ENCODE measurements around the gene ACBD4. TPM values are rescaled to one million over a fixed set of nuclear protein-coding genes. Genes with fewer than 3 reads are reported as not detected.

ACBD4 gene
- total and polyA plus RNA-seq, 3 experiments from 2014 or later, result 8.8 to 15.0 (median 9.7) TPM

DNA sequence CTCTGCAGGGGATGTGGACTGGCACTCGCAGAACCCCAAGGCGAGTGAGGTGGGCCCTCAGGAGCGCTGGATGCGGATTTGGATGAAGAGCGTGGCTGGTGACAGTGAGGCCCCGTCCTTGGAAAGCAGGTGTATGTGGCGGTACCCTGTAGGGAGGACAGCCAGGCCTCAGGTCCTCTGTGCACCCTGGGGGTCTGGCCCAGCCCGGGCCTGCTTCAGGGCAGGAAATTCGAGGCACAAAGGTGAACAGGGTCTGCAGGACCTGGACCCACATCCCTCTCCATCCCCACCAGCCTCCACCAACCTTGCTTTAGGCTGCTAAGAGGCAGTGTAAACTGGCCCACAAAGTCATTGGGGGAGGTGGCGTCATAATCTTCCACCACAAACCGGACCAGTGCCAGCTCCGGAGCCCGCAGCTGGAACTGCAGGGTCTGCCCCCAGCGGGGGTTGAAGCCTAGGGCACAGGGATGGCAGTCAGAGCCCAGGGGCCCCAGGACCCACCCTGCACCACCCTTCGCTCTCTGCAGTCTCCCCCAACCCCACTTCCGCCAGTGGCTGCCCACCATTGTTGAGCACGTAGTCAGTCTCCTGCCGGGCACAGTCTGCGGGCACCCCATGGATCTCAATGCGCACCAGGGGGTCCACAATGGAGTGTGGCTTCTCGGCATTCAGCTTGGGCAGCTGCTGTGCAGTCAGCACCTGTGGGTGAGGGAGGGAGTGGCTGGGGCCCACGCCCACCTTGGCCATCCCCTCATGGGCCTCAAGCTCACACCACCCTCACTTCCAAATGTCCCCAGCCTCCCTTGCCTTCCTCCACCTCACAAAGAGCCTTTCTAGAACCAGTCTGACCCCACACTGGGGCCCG, 22.7 kb upstream of the ACBD4 start:
- no peaks in the 10 kb centered on the region for H3K36me3 ChIP-seq (ENCODE audit: insufficient read depth, low read length)
- Mint-ChIP-seq H3K36me3 (peaks cover 0 to 10% (median 0%) of the 10 kb centered on the region in 3 donors), H3K4me1 (no peaks in the 10 kb centered on the region), H3K27ac (peak overlapping the region in 1 of 8 donors; percentile 91), H3K4me3 (no peak overlapping the region), H3K9me3 (no peaks in the 10 kb centered on the region), H3K27me3 (no peaks in the 10 kb centered on the region)
- H3K9me3 ChIP-seq (ENCODE audit: low read length), result no peaks in the 10 kb centered on the region
- H3K27me3 ChIP-seq (ENCODE audit: insufficient read depth, low read length, poor library complexity, severe bottlenecking), result no peaks in the 10 kb centered on the region
- CTCF ChIA-PET, result no interaction called here
- POLR2A ChIA-PET, result no interaction called here
- no peak overlapping the region for H3K27ac ChIP-seq (ENCODE audit: low read depth, low read length)
- no peak for DNase-seq
- no peak overlapping the region for H3K4me3 ChIP-seq (ENCODE audit: low read length)
- H3K4me1 ChIP-seq (ENCODE audit: insufficient read depth, low read length), result no peaks in the 10 kb centered on the region

DNA sequence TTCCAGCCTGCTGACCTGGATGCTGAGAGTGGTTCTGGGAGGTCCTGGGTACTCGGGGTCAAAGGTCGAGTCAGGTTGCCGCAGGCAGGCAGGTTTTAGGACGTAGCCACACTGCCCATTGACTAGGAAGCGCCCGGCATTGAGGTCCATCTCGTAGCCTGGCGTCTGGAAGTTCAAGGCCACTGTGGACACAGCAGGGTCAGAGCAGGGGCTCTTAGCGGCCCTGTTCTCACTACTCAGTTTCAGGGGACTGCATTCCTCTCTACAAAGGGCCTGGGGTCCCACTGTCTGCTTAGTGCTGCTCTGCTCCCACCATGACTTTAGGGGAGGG, 22.1 kb upstream of the ACBD4 start:
- Histone ChIP-seq H3K36me3 (ENCODE audit: insufficient read depth, low read length) (no peaks in the 10 kb centered on the region), H3K9me3 (ENCODE audit: low read length) (no peaks in the 10 kb centered on the region), H3K27me3 (ENCODE audit: insufficient read depth, low read length, poor library complexity, severe bottlenecking) (no peaks in the 10 kb centered on the region), H3K4me1 (ENCODE audit: insufficient read depth, low read length) (no peaks in the 10 kb centered on the region), H3K27ac (ENCODE audit: low read depth, low read length) (no peak overlapping the region), H3K4me3 (ENCODE audit: low read length) (no peak overlapping the region)
- Mint-ChIP-seq H3K27ac (peak overlapping the region in 1 of 8 donors; percentile 91), H3K36me3 (peaks cover 0 to 4% (median 0%) of the 10 kb centered on the region in 3 donors), H3K4me1 (no peaks in the 10 kb centered on the region), H3K27me3 (peaks cover 0 to 1% of the 10 kb centered on the region in 2 donors), H3K9me3 (no peaks in the 10 kb centered on the region), H3K4me3 (no peak overlapping the region)
- POLR2A ChIA-PET, result no interaction called here
- CTCF ChIA-PET, result no interaction called here
- DNase-seq, result no peak

DNA sequence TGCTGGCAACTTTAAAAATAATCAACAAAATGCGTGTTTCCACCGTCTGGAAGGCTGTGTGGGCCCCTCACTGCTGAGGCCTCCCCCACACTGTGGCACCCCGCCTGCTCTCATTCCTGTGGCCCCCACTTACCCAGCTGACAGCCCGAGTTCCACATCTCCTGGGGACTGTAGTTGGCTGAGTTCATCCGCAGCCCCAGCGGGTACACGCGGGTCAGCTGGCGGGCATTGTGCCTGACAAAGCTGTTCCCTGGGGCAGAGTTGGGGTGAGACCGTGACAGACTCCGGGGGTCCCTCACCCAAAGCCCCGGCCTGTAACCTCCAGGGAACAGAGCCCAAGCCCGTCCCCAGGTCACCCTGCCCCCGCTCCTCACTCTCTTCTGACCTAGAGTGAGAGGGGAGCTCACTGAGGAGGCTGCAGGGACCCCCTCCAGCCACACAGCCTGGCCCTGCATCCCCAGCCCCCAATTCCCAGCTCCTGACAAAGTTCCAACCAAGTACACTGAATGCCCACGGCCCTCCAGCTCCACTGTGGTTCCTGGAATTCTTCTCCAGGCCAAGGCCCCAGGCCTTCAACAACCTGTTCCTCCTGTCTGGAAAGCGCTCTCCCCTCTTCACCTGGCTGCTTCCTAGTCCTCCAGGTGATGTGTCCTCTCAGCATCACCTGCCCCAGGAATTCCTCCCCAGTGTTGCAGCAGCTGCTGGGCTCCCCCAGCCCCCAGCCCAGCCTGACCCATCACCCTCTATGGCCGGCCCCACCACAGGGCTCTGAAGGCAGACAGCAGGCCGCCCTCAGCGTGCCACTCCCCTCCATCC, 21.2 kb upstream of the ACBD4 start:
- H3K36me3 Mint-ChIP-seq, result no peaks in the 10 kb centered on the region
- H3K27me3 Mint-ChIP-seq, result peaks cover 0 to 3% of the 10 kb centered on the region in 2 donors
- Histone ChIP-seq H3K27ac (ENCODE audit: low read depth, low read length) (no peak overlapping the region), H3K27me3 (ENCODE audit: insufficient read depth, low read length, poor library complexity, severe bottlenecking) (no peaks in the 10 kb centered on the region), H3K4me1 (ENCODE audit: insufficient read depth, low read length) (no peaks in the 10 kb centered on the region), H3K4me3 (ENCODE audit: low read length) (no peak overlapping the region), H3K9me3 (ENCODE audit: low read length) (no peaks in the 10 kb centered on the region), H3K36me3 (ENCODE audit: insufficient read depth, low read length) (no peaks in the 10 kb centered on the region)
- no peak for DNase-seq
- no peaks in the 10 kb centered on the region for H3K4me1 Mint-ChIP-seq
- H3K4me3 Mint-ChIP-seq, result no peak overlapping the region
- POLR2A ChIA-PET, result no interaction called here
- no peaks in the 10 kb centered on the region for H3K9me3 Mint-ChIP-seq
- peak overlapping the region in 1 of 8 donors; percentile 10 for H3K27ac Mint-ChIP-seq
- CTCF ChIA-PET, result no interaction called here

DNA sequence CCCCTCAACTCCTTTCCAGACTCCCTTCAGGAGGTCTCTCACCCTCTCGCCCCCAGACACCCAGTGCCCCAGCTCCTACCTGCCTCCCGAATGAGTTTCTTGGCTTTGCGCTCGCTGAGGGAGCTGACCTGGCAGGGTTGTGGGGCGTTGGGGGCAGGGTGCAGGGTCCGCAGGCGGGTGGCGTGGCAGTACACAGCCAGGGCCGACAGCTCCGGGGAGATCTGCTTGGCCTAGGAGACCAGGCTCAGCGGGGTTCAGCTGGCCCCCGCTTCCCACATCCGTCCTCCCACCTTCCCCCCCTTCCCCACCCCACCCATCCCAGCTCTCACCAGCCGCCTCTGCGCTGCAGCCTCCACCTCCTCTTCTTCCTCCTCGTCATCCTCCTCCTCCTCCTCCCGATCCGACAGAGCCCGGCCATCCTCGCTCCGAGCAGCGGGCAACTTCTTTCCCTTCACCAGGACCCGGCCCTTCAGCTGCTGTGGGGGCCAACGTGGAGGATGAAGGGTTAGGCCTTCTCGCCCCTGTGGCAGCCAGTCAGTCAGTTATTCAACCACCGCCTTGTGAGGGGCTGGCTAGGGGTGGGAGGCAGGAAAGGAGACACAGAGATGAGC, 20.4 kb upstream of the ACBD4 start:
- Mint-ChIP-seq H3K27me3 (peaks cover 0 to 3% of the 10 kb centered on the region in 2 donors), H3K27ac (peak overlapping the region in 1 of 8 donors; percentile 17), H3K9me3 (no peaks in the 10 kb centered on the region), H3K36me3 (no peaks in the 10 kb centered on the region), H3K4me3 (no peak overlapping the region), H3K4me1 (no peaks in the 10 kb centered on the region)
- Histone ChIP-seq H3K36me3 (ENCODE audit: insufficient read depth, low read length) (no peaks in the 10 kb centered on the region), H3K27me3 (ENCODE audit: insufficient read depth, low read length, poor library complexity, severe bottlenecking) (no peaks in the 10 kb centered on the region), H3K9me3 (ENCODE audit: low read length) (no peaks in the 10 kb centered on the region), H3K27ac (ENCODE audit: low read depth, low read length) (no peak overlapping the region), H3K4me3 (ENCODE audit: low read length) (no peak overlapping the region), H3K4me1 (ENCODE audit: insufficient read depth, low read length) (no peaks in the 10 kb centered on the region)
- CTCF ChIA-PET, result no interaction called here
- no peak for DNase-seq
- POLR2A ChIA-PET, result no interaction called here

DNA sequence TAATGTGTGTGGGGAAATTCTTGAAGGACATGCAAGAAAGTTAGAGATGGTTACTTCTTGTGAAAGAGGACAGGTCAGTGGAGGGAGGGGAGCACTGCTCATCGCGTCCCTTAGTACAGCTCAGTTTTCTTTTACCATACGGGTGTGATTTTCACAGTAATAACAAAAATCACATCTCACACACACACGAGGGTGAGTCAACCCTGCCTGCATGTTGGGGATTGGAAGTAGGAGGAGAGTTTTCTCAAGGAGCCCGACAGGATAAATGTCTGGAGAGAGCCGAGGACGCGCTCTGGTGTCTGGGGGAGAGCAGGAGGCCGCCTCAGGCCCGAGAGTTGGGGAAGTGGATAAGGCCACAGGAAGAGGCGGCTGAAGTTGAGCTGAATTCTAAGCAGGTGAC, 19.6 kb upstream of the ACBD4 start:
- Mint-ChIP-seq H3K27ac (no peak overlapping the region), H3K36me3 (no peaks in the 10 kb centered on the region), H3K4me3 (no peak overlapping the region), H3K9me3 (no peaks in the 10 kb centered on the region), H3K27me3 (peaks cover 0 to 3% of the 10 kb centered on the region in 2 donors), H3K4me1 (no peaks in the 10 kb centered on the region)
- Histone ChIP-seq H3K27me3 (ENCODE audit: insufficient read depth, low read length, poor library complexity, severe bottlenecking) (no peaks in the 10 kb centered on the region), H3K4me3 (ENCODE audit: low read length) (no peak overlapping the region), H3K4me1 (ENCODE audit: insufficient read depth, low read length) (no peaks in the 10 kb centered on the region), H3K27ac (ENCODE audit: low read depth, low read length) (no peak overlapping the region), H3K36me3 (ENCODE audit: insufficient read depth, low read length) (no peaks in the 10 kb centered on the region), H3K9me3 (ENCODE audit: low read length) (no peaks in the 10 kb centered on the region)
- no peak for DNase-seq
- ChIA-PET CTCF (no interaction called here), POLR2A (no interaction called here)

DNA sequence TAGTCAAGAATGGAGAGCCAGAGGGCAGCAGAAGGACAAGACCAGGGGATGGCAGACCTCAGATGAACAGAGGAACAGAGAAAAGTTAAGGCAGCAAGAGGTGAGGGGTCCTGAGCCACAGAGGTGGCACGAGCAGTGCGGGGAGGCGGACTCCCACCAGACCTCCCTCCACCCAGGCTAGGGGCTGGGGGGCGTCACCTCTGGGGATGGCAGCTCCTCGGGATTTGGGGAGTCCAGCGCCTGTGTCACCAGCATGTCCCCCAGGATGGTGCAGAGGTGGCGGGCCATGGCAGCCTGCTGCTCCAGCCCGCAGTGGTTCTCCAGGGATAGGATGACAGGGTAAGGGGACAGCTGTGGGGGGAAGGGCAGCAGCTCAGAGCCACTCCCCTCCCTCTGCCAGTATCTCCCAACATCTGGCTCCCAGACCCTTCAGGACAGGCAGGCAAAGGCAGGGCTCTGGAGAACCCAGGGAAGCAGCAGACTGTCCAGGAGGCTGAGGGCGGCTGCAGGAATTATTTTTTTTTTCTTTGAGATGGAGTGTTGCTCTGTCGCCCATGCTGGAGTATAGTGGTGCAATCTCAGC, 19.0 kb upstream of the ACBD4 start:
- no peak for DNase-seq
- no peak overlapping the region for H3K4me3 ChIP-seq (ENCODE audit: low read length)
- no peaks in the 10 kb centered on the region for H3K4me1 ChIP-seq (ENCODE audit: insufficient read depth, low read length)
- H3K9me3 ChIP-seq (ENCODE audit: low read length), result no peaks in the 10 kb centered on the region
- CTCF ChIA-PET, result interaction anchor here (1.7 kb wide), 1 partner anchor 17 kb away, joined by 5 read pairs; no protein-coding TSS in a partner anchor
- Mint-ChIP-seq H3K36me3 (no peaks in the 10 kb centered on the region), H3K9me3 (no peaks in the 10 kb centered on the region), H3K27ac (no peak overlapping the region), H3K4me3 (no peak overlapping the region), H3K4me1 (no peaks in the 10 kb centered on the region), H3K27me3 (peaks cover 0 to 3% of the 10 kb centered on the region in 2 donors)
- POLR2A ChIA-PET, result no interaction called here
- H3K27ac ChIP-seq (ENCODE audit: low read depth, low read length), result no peak overlapping the region
- no peaks in the 10 kb centered on the region for H3K27me3 ChIP-seq (ENCODE audit: insufficient read depth, low read length, poor library complexity, severe bottlenecking)
- H3K36me3 ChIP-seq (ENCODE audit: insufficient read depth, low read length), result no peaks in the 10 kb centered on the region

DNA sequence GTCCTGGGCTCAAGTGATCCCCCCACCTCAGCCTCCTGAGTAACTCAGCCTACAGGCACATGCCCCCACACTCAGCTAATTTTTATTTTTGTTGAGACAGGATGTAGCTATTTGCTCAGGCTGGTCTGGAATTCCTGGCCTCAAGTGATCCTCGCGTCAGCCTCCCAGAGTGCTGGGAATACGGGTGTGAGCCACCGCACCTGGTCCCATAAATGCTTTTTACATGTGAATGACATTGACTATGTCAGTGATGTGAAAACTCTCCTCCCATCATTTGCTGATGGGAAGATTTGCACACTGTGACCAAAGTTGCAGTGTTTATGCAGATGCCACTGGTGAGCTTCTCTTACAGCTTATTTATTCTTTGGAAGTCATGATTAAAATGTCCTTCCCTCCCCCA, 18.2 kb upstream of the ACBD4 start:
- POLR2A ChIA-PET, result no interaction called here
- Histone ChIP-seq H3K4me1 (ENCODE audit: insufficient read depth, low read length) (no peaks in the 10 kb centered on the region), H3K27ac (ENCODE audit: low read depth, low read length) (no peak overlapping the region), H3K27me3 (ENCODE audit: insufficient read depth, low read length, poor library complexity, severe bottlenecking) (no peaks in the 10 kb centered on the region), H3K36me3 (ENCODE audit: insufficient read depth, low read length) (no peaks in the 10 kb centered on the region), H3K4me3 (ENCODE audit: low read length) (no peak overlapping the region), H3K9me3 (ENCODE audit: low read length) (no peaks in the 10 kb centered on the region)
- H3K27ac Mint-ChIP-seq, result no peak overlapping the region
- H3K27me3 Mint-ChIP-seq, result peaks cover 0 to 3% of the 10 kb centered on the region in 2 donors
- no peak overlapping the region for H3K4me3 Mint-ChIP-seq
- DNase-seq, result no peak
- no peaks in the 10 kb centered on the region for H3K36me3 Mint-ChIP-seq
- CTCF ChIA-PET, result interaction anchor here (1.2 to 1.7 kb wide), 2 partner anchors 18 kb away, joined by 4 to 5 read pairs; partner anchors contain the start of gene ACBD4
- no peaks in the 10 kb centered on the region for H3K4me1 Mint-ChIP-seq
- H3K9me3 Mint-ChIP-seq, result no peaks in the 10 kb centered on the region

All from CD8-positive, alpha-beta memory T cell (primary cell).